Muscle layer of duodenum (tissue), 2 donors: ENCODE measurements around the gene SPARCL1.
A peak's percentile ranks its signal among the peaks of the same experiment; 100 is the strongest.
"Not testable (repeated sequence)": the region's sequence is repeated elsewhere in the genome, so short reads cannot be mapped to it uniquely, and the experiment has no call there.

Source experiments
- H3K27ac ChIP-seq: one replicate; pipeline ENCODE4 v1.7.0; 2013; ENCODE audit warnings: mild to moderate bottlenecking, low read length
- H3K27me3 ChIP-seq: one replicate; pipeline ENCODE4 v1.7.0; 2013; ENCODE audit warnings: low read depth, mild to moderate bottlenecking, control low read depth, low read length
- H3K36me3 ChIP-seq, 2 donors: one replicate each; pipeline ENCODE4 v1.7.0; 2013; ENCODE audit warnings: low read length in 2 of 2, control low read depth in 1 of 2, mild to moderate bottlenecking in 1 of 2; ENCODE audit not compliant: insufficient read depth in 2 of 2, control insufficient read depth in 1 of 2
- H3K4me1 ChIP-seq, 2 donors: one replicate each; pipeline ENCODE4 v1.7.0; 2013; ENCODE audit warnings: low read length in 2 of 2, mild to moderate bottlenecking in 2 of 2, control low read depth in 1 of 2, moderate library complexity in 1 of 2; ENCODE audit not compliant: insufficient read depth in 2 of 2, control insufficient read depth in 1 of 2
- H3K4me3 ChIP-seq, 2 donors: one replicate each; pipeline ENCODE4 v1.7.0; 2013; ENCODE audit warnings: low read length in 2 of 2, low read depth in 1 of 2, mild to moderate bottlenecking in 1 of 2
- H3K9me3 ChIP-seq, 2 donors: one replicate each; pipeline ENCODE4 v1.7.0; 2013; ENCODE audit warnings: low read length in 2 of 2, control low read depth in 1 of 2, mild to moderate bottlenecking in 1 of 2; ENCODE audit not compliant: control insufficient read depth in 1 of 2
- donor health status: healthy.

SPARCL1 gene

GRCh38 chr4:87499403-87500091 is 29.6 kb downstream of the SPARCL1 start:
- Histone ChIP-seq H3K9me3 (no peaks in the 10 kb centered on the region), H3K27ac (no peak overlapping the region), H3K36me3 (peaks cover 1 to 19% of the 10 kb centered on the region in 2 donors), H3K27me3 (no peaks in the 10 kb centered on the region), H3K4me3 (no peak overlapping the region), H3K4me1 (peaks cover 0 to 34% of the 10 kb centered on the region in 2 donors)

- Histone ChIP-seq H3K36me3 (peaks cover 12 to 30% of the 10 kb centered on the region in 2 donors), H3K4me3 (no peak overlapping the region), H3K27me3 (no peaks in the 10 kb centered on the region), H3K27ac (peak overlapping the region; percentile 37), H3K4me1 (peaks cover 0 to 39% of the 10 kb centered on the region in 2 donors), H3K9me3 (no peaks in the 10 kb centered on the region)
Observed at GRCh38 chr4:87498446-87498900, 30.7 kb downstream of the SPARCL1 start.

- Histone ChIP-seq H3K9me3 (no peaks in the 10 kb centered on the region), H3K27ac (no peak overlapping the region), H3K4me3 (no peak overlapping the region), H3K4me1 (peaks cover 4 to 37% of the 10 kb centered on the region in 2 donors), H3K27me3 (no peaks in the 10 kb centered on the region), H3K36me3 (peaks cover 17 to 36% of the 10 kb centered on the region in 2 donors)
Observed at GRCh38 chr4:87497578-87497977, 31.6 kb downstream of the SPARCL1 start.

- Histone ChIP-seq H3K27ac (no peak overlapping the region), H3K4me3 (no peak overlapping the region), H3K36me3 (peaks cover 17 to 36% of the 10 kb centered on the region in 2 donors), H3K9me3 (no peaks in the 10 kb centered on the region), H3K27me3 (no peaks in the 10 kb centered on the region), H3K4me1 (peaks cover 4 to 35% of the 10 kb centered on the region in 2 donors)
Observed at GRCh38 chr4:87497159-87497558, 32.0 kb downstream of the SPARCL1 start.

GRCh38 chr4:87493115-87493514 is 36.1 kb downstream of the SPARCL1 start:
- H3K27me3 ChIP-seq = no peaks in the 10 kb centered on the region
- peaks cover 44 to 68% of the 10 kb centered on the region in 2 donors for H3K36me3 ChIP-seq
- H3K27ac ChIP-seq = peak overlapping the region; percentile 9
- no peaks in the 10 kb centered on the region for H3K9me3 ChIP-seq
- H3K4me1 ChIP-seq = peaks cover 4 to 44% of the 10 kb centered on the region in 2 donors
- H3K4me3 ChIP-seq = no peak overlapping the region

- H3K27ac ChIP-seq, H3K9me3 ChIP-seq, H3K27me3 ChIP-seq, H3K4me3 ChIP-seq: not testable (repeated sequence)
- Histone ChIP-seq H3K4me1 (peaks cover 4 to 41% of the 10 kb centered on the region in 2 donors), H3K36me3 (peaks cover 44 to 60% of the 10 kb centered on the region in 2 donors)
Observed at GRCh38 chr4:87491851-87492250, 37.3 kb downstream of the SPARCL1 start.

DNA sequence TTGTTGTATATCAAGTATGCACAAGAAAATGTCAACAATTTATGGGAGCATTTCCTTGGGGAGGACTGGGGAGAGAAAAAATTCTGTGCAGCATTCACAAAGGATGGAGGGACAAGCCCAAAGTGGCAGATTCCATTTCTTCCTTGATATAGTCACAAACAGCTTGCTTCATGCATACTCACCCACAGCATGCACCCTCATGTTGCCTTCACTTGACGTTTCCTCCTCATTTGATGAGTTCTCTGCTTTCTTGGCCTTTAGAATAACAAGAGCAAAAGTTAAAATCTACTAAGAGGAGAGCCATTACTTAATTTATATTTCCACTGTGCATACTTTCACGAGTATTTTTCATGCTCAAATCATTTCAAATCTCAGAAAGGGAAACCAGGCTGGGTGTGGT is 37.7 kb downstream of the SPARCL1 start:
- Histone ChIP-seq H3K36me3 (peaks cover 44 to 60% of the 10 kb centered on the region in 2 donors), H3K4me3 (no peak overlapping the region), H3K4me1 (peaks cover 4 to 41% of the 10 kb centered on the region in 2 donors), H3K27ac (no peak overlapping the region), H3K27me3 (no peaks in the 10 kb centered on the region), H3K9me3 (no peaks in the 10 kb centered on the region)

DNA sequence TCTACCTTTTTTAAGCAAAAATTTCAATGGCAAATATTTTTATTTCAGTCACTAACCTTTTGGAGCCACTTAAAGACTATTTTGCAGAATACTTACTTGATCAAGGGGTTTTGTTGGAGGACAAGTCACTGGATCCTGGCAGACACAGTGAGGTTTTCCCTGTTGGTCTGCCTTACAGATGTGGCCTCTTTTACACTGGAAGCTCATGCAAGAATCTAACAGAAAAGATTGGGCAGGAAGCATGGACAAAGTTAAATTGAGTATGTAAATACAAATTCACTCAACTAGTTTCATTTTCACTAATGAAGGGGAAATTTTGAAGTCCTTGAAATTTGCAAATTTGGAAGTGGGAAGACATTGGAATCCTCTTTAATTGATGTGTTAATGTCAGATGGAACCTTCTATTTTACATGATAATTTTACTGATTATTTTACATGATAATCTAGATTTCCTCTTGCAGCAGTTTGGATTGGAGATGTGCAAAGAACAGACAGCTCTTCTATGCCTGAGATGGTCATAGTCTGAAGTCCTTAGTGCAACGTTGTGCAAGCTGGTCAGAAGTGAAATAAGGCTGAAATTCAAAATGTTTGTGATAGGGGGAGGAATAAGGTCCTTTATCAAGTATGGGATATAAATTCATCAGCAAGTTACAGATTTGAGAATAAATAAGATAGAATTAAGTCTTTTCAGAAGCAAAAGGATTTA is 38.4 kb downstream of the SPARCL1 start:
- Histone ChIP-seq H3K36me3 (peaks cover 44 to 60% of the 10 kb centered on the region in 2 donors), H3K4me3 (no peak overlapping the region), H3K27ac (peak overlapping the region; percentile 57)

DNA sequence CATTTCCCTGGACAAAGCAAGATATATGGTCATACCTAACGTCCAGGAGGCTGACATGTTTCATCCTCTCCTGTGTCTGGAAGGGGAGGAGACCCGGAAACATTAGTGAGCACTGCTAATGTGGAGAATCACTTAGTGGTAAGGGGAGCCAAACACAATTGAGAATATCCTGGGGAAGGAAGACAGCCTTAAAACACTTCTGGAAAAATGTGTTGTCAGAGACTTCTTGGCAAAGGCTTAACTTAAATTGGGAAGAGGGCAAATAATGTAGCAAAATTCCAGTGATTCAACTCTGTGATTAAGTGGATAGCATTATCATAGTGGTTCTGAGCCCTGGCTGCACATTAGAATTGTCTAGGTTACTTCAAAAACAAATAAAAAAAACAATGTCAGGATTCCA is 39.5 kb downstream of the SPARCL1 start:
- Histone ChIP-seq H3K27me3 (no peaks in the 10 kb centered on the region), H3K9me3 (no peaks in the 10 kb centered on the region), H3K36me3 (peaks cover 44 to 54% of the 10 kb centered on the region in 2 donors), H3K27ac (peak overlapping the region; percentile 57), H3K4me3 (no peak overlapping the region), H3K4me1 (peaks cover 4 to 41% of the 10 kb centered on the region in 2 donors)

More for the DNA sequence above, 38.4 kb downstream of the SPARCL1 start:
- H3K4me1 ChIP-seq = peaks cover 4 to 41% of the 10 kb centered on the region in 2 donors
- no peaks in the 10 kb centered on the region for H3K27me3 ChIP-seq
- H3K9me3 ChIP-seq = no peaks in the 10 kb centered on the region

DNA sequence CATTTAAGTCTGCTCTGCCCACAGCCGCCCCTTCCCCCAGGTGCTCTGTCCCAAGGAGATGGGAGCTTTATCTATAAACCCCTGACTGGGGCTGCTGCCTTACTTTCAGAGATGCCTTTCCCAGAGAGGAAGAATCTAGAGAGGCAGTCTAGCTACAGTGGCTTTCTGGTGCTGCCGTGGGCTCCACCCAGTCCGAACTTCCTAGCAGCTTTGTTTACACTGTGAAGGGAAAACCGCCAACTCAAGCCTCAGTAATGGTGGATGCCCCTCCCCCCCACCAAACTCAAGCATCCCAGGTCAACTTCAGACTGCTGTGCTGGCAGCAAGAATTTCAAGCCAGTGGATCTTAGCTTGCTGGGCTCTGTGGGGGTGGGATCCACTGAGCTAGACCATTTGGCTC is 40.5 kb downstream of the SPARCL1 start:
- H3K4me3 ChIP-seq, H3K27me3 ChIP-seq, H3K9me3 ChIP-seq, H3K27ac ChIP-seq: not testable (repeated sequence)
- peaks cover 4 to 38% of the 10 kb centered on the region in 2 donors for H3K4me1 ChIP-seq
- peaks cover 35 to 44% of the 10 kb centered on the region in 2 donors for H3K36me3 ChIP-seq

DNA sequence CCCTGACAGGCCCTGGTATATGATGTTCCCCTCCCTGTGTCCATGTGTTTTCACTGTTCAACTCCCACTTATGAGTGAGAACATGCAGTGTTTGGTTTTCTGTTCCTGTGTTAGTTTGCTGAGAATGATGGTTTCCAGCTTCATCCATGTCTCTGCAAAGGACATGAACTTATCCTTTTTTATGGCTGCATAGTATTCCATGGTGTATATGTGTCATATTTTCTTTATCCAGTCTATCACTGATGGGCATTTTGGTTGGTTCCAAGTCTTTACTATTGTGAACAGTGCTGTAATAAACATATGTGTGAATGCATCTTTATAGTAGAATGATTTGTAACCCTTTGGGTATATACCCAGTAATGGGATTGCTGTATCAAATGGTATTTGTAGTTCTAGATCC is 45.9 kb downstream of the SPARCL1 start:
- H3K36me3 ChIP-seq = peaks cover 12 to 37% of the 10 kb centered on the region in 2 donors
- H3K27me3 ChIP-seq, H3K9me3 ChIP-seq, H3K4me1 ChIP-seq, H3K4me3 ChIP-seq, H3K27ac ChIP-seq: not testable (repeated sequence)
